Mesendoderm (in vitro differentiated cells): ENCODE data around the gene CCDC13.

Experiments used
- DNase-seq: peaks from one replicate; pipeline ENCODE4 v3.0.0; 2013
- H2AK5ac ChIP-seq: 2 replicates; pipeline ENCODE4 v1.6.1; 2013; ENCODE audit warnings: low read length, inconsistent platforms
- H2BK120ac ChIP-seq: 2 replicates; pipeline ENCODE4 v1.6.1; 2013; ENCODE audit warnings: low read depth, mild to moderate bottlenecking, low read length, moderate library complexity, mixed read lengths
- H2BK15ac ChIP-seq: replicated peaks from 2 replicates; pipeline ENCODE4 v1.6.1; 2013; ENCODE audit warnings: low read depth, mild to moderate bottlenecking, moderate library complexity
- H2BK5ac ChIP-seq: 2 replicates; pipeline ENCODE4 v1.6.1; 2013; ENCODE audit warnings: low read length, inconsistent platforms
- H3K18ac ChIP-seq: 2 replicates; pipeline ENCODE4 v1.6.1; 2013; ENCODE audit warnings: mild to moderate bottlenecking, low read length, mixed read lengths
- H3K23ac ChIP-seq: one replicate; pipeline ENCODE4 v1.6.1; 2013; ENCODE audit warnings: low read length
- H3K27ac ChIP-seq: 2 replicates; pipeline ENCODE4 v1.5.1; 2013; ENCODE audit warnings: low read depth, mild to moderate bottlenecking, inconsistent platforms, low read length, moderate library complexity
- H3K27me3 ChIP-seq: 2 replicates; pipeline ENCODE4 v1.6.1; 2013; ENCODE audit warnings: low read length, control low read depth, mild to moderate bottlenecking, inconsistent platforms; ENCODE audit not compliant: insufficient read depth, poor library complexity
- H3K36me3 ChIP-seq: 2 replicates; pipeline ENCODE4 v1.6.1; 2013; ENCODE audit warnings: low read length, inconsistent platforms; ENCODE audit not compliant: control insufficient read depth, insufficient read depth
- H3K4ac ChIP-seq: one replicate; pipeline ENCODE4 v1.6.1; 2013; ENCODE audit warnings: low read depth, mild to moderate bottlenecking, low read length, moderate library complexity
- H3K4me1 ChIP-seq: 2 replicates; pipeline ENCODE4 v1.6.1; 2013; ENCODE audit warnings: low read depth, low read length, inconsistent platforms; ENCODE audit not compliant: control insufficient read depth
- H3K4me2 ChIP-seq: 2 replicates; pipeline ENCODE4 v1.6.1; 2013; ENCODE audit warnings: low read length
- H3K4me3 ChIP-seq: 2 replicates; pipeline ENCODE4 v1.5.1; 2013; ENCODE audit warnings: mild to moderate bottlenecking, low read length
- H3K56ac ChIP-seq: one replicate; pipeline ENCODE4 v1.6.1; 2013; ENCODE audit warnings: low read length
- H3K79me1 ChIP-seq: 2 replicates; pipeline ENCODE4 v1.6.1; 2013; ENCODE audit warnings: low read length, inconsistent platforms
- H3K79me2 ChIP-seq: 2 replicates; pipeline ENCODE4 v1.6.1; 2013; ENCODE audit warnings: mild to moderate bottlenecking, low read length; ENCODE audit not compliant: control insufficient read depth, insufficient read depth
- H3K9ac ChIP-seq: 2 replicates; pipeline ENCODE4 v1.6.1; 2013; ENCODE audit warnings: low read length, inconsistent platforms
- H4K5ac ChIP-seq: one replicate; pipeline ENCODE4 v1.6.1; 2013; ENCODE audit warnings: low read length
- H4K8ac ChIP-seq: one replicate; pipeline ENCODE4 v1.6.1; 2013; ENCODE audit warnings: low read depth, mild to moderate bottlenecking, control low read depth, low read length, moderate library complexity
- WGBS: extraction: QIAGEN DNeasy Blood & Tissue Kit; methylation state at CpG from one replicate; pipeline ENCODE4 v1.1.7; 2013; ENCODE audit warnings: low lambda C conversion rate, missing lambda C conversion rate; ENCODE audit not compliant: insufficient coverage; ENCODE audit errors: extremely low coverage; 5-methylcytosine and 5-hydroxymethylcytosine counted together

The CCDC13 gene

DNA sequence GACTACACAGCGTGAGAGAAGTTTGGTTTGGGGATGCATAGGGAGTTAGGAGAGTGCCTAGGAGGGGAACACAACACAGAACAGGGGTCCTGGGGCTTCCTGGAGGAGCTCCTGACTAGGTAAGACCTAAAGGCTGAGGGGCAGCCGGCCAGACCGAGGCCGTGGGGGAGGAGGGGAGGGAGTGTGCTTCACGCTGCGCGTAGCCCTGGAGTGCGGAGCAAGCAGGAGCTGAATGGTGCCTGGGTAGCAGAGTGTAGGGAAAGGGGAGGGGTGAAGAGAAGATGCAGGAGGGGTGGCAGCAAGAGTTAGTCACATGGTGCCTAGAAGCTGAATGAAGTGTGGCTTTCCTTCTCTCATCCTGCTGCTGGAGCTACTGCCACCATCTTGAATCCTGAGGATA lies 38.0 kb downstream of the CCDC13 start:
- WGBS = no CpG with 5 or more reads among the region's 8 CpGs
- Histone ChIP-seq H2BK5ac (no peak overlapping the region), H4K8ac (no peak overlapping the region)

DNA sequence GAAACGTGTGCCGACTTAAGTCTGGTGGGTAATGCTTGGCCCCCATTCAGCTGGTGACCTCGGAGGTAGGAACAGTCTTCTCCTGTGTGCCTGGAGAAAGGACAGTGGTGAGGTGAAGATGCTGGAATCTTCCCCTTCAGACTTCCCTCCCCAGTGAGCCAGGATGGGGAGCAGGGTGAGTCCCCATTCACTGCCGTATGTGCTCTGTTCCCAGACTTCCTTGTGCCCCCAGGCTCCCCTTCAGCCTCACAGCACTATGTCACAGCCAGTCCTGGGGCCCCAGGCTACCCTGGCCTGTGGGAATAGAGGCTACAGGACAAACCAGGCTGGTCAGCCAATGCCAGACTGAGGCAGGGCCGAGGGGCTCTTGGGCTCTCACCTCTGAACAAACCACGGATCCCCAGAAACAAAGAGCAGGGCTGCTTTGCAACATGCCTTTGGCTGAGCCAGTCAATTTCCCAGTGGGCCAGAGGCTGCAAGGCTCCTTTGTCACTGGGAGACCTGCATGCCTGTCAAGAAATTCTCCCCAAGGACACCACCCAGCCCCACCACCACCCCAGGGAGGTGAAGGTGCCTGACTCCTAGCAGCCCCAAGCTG lies 38.7 kb downstream of the CCDC13 start:
- Histone ChIP-seq H2BK15ac (no peak overlapping the region), H2AK5ac (no peak overlapping the region), H4K8ac (no peak overlapping the region), H3K23ac (peak overlapping the region; percentile 15), H3K79me1 (no peaks in the 10 kb centered on the region), H4K5ac (no peak overlapping the region), H2BK120ac (no peak overlapping the region), H3K4me2 (no peak overlapping the region), H2BK5ac (no peak overlapping the region), H3K4ac (no peak overlapping the region), H3K18ac (no peak overlapping the region), H3K4me3 (no peak overlapping the region), H3K4me1 (peaks cover 6% of the 10 kb centered on the region), H3K36me3 (no peaks in the 10 kb centered on the region), H3K79me2 (no peaks in the 10 kb centered on the region), H3K27ac (no peak overlapping the region), H3K56ac (no peak overlapping the region), H3K27me3 (no peaks in the 10 kb centered on the region), H3K9ac (no peak overlapping the region)
- DNase-seq = no peak
- no CpG with 5 or more reads among the region's 6 CpGs for WGBS

More for the DNA sequence above, 38.0 kb downstream of the CCDC13 start:
- Histone ChIP-seq H3K56ac (no peak overlapping the region), H2BK120ac (no peak overlapping the region), H3K23ac (no peak overlapping the region), H3K18ac (no peak overlapping the region), H3K4me3 (no peak overlapping the region), H3K36me3 (no peaks in the 10 kb centered on the region), H3K27ac (no peak overlapping the region), H2AK5ac (no peak overlapping the region), H3K27me3 (no peaks in the 10 kb centered on the region), H3K4me1 (peaks cover 6% of the 10 kb centered on the region), H3K79me1 (no peaks in the 10 kb centered on the region), H3K9ac (no peak overlapping the region), H2BK15ac (no peak overlapping the region), H3K4ac (no peak overlapping the region), H3K79me2 (no peaks in the 10 kb centered on the region), H3K4me2 (no peak overlapping the region), H4K5ac (no peak overlapping the region)
- DNase-seq = no peak

GRCh38 chr3:42733501-42734262 lies 39.4 kb downstream of the CCDC13 start:
- Histone ChIP-seq H4K5ac (no peak overlapping the region), H3K36me3 (no peaks in the 10 kb centered on the region), H2BK5ac (no peak overlapping the region), H3K27me3 (no peaks in the 10 kb centered on the region), H3K23ac (peak overlapping the region; percentile 15), H3K79me1 (no peaks in the 10 kb centered on the region), H2AK5ac (no peak overlapping the region), H3K4me2 (no peak overlapping the region), H3K9ac (no peak overlapping the region), H3K27ac (no peak overlapping the region), H3K18ac (no peak overlapping the region), H3K56ac (no peak overlapping the region), H4K8ac (no peak overlapping the region), H3K79me2 (no peaks in the 10 kb centered on the region), H2BK120ac (no peak overlapping the region), H3K4me3 (no peak overlapping the region), H3K4me1 (peaks cover 6% of the 10 kb centered on the region), H3K4ac (no peak overlapping the region), H2BK15ac (no peak overlapping the region)
- no peak for DNase-seq
- WGBS = no CpG with 5 or more reads among the region's 13 CpGs

GRCh38 chr3:42732829-42733459 lies 40.1 kb downstream of the CCDC13 start:
- no CpG with 5 or more reads among the region's 9 CpGs for WGBS
- H3K27me3 ChIP-seq = no peaks in the 10 kb centered on the region

GRCh38 chr3:42732196-42732828 lies 40.7 kb downstream of the CCDC13 start:
- Histone ChIP-seq H3K27ac (no peak overlapping the region), H3K23ac (no peak overlapping the region), H3K36me3 (no peaks in the 10 kb centered on the region), H4K5ac (no peak overlapping the region), H3K27me3 (no peaks in the 10 kb centered on the region), H2AK5ac (peak overlapping the region; percentile 53), H3K18ac (no peak overlapping the region), H4K8ac (no peak overlapping the region), H2BK5ac (no peak overlapping the region), H3K79me2 (no peaks in the 10 kb centered on the region), H3K4me2 (no peak overlapping the region), H3K4me3 (no peak overlapping the region), H3K9ac (no peak overlapping the region), H2BK120ac (no peak overlapping the region), H3K4ac (no peak overlapping the region), H3K56ac (no peak overlapping the region), H3K4me1 (peaks cover 6% of the 10 kb centered on the region), H2BK15ac (no peak overlapping the region), H3K79me1 (no peaks in the 10 kb centered on the region)
- no CpG with 5 or more reads among the region's 4 CpGs for WGBS
- DNase-seq = no peak

More at GRCh38 chr3:42732829-42733459, 40.1 kb downstream of the CCDC13 start:
- H2AK5ac ChIP-seq = no peak overlapping the region
- no peak overlapping the region for H3K9ac ChIP-seq
- no peak overlapping the region for H3K18ac ChIP-seq
- H3K4ac ChIP-seq = no peak overlapping the region
- H3K23ac ChIP-seq = no peak overlapping the region
- no peak overlapping the region for H4K8ac ChIP-seq
- H3K56ac ChIP-seq = no peak overlapping the region
- peak; percentile 47 for DNase-seq
- H3K27ac ChIP-seq = no peak overlapping the region
- H2BK15ac ChIP-seq = no peak overlapping the region
- H4K5ac ChIP-seq = no peak overlapping the region
- H3K4me1 ChIP-seq = peaks cover 6% of the 10 kb centered on the region
- no peak overlapping the region for H3K4me3 ChIP-seq
- no peaks in the 10 kb centered on the region for H3K36me3 ChIP-seq
- no peaks in the 10 kb centered on the region for H3K79me2 ChIP-seq
- no peak overlapping the region for H3K4me2 ChIP-seq
- no peak overlapping the region for H2BK120ac ChIP-seq
- H3K79me1 ChIP-seq = no peaks in the 10 kb centered on the region
- H2BK5ac ChIP-seq = no peak overlapping the region
